ENCODE measurements around the gene ADORA3. TPM values are rescaled to one million over a fixed set of nuclear protein-coding genes. Genes with fewer than 3 reads are reported as not detected.

Gene ADORA3
- total and polyA plus RNA-seq, 2 of the 8 experiments (the other 6 are each of a cell fraction or from before 2014, with no cell fraction given), result 0.03 TPM; not detected in 1

DNA sequence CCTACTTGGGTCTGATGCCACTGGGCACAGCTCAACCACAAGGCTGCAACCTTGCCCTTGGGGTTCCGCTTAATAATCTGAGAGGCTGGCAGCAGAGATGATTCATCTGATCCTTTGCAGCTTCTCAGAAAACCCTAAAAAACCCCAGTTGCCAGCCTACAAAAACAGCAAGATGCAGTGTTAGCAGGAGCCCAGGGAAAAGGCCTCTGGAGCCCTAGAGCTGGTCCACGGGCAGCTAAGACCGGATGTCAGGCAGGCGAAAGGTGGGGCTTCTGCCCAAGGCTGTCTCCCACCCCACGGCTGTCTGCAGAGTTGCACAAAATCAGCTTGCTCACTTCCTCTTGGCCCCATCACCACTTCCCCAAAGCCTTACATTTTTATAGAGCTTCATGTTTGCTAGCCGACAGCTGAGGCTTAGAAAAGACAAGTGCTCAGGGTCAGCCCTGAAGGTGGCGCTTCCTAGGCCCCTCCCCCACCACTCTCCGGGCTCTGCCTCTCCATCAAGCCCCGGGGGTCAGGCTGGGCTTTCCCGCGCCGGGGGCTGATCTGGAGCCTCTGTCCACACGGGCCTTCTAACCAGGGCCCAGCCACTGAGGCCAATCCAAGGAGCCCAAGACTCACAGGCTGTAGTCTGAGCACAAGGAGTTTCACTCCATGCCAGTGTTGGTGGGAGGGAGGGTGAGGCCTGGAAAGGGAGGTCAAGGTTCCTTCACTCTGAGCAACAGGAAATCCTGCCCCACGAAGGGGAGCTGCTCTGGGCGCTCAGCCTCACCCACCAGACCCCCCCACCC, 4.2 kb upstream of the ADORA3 start:
- Histone ChIP-seq H3K4me2 (ENCODE audit: insufficient read depth in 1 of 2, low read depth in 2 of 2, low read length in 2 of 2) (peak overlapping the region; percentile 29 to 83; a peak in 3 of 4 replicates), H2BK5ac (ENCODE audit: low read depth, low read length) (peak overlapping the region; percentile 89), H3K56ac (replicated peaks; ENCODE audit: insufficient read length, low read depth, low read length) (peak overlapping the region; percentile 5), H3K23me2 (ENCODE audit: low read depth, low read length) (no peaks in the 10 kb centered on the region; the same call in 1 of the 2 replicates), H2BK15ac (ENCODE audit: low read length) (no peak overlapping the region), H2AK5ac (ENCODE audit: low read depth, low read length) (no peak overlapping the region), H3K23ac (ENCODE audit: insufficient read length) (no peak overlapping the region), H4K5ac (ENCODE audit: insufficient read length, low read depth, low read length) (peak overlapping the region; percentile 55), H3K4me3 (ENCODE audit: extremely low read depth in 1 of 4, insufficient read depth in 2 of 4, low read depth in 3 of 4, low read length in 4 of 4) (peak overlapping the region; percentile 6 to 59 (median 38); a peak in 7 of 8 replicates), H2BK20ac (ENCODE audit: low read length) (peak overlapping the region; percentile 6; the same call in 1 of the 2 replicates), H3K27me3 (replicated peaks in 1 of 4; ENCODE audit: control insufficient read depth in 3 of 4, extremely low read depth in 1 of 4, insufficient read depth in 3 of 4, low read length in 3 of 4) (no peaks in the 10 kb centered on the region; a peak in 1 of 7 replicates), H3K4me1 (replicated peaks in 1 of 4; ENCODE audit: control insufficient read depth in 3 of 4, insufficient read depth in 4 of 4, low read length in 3 of 4) (peaks cover 0 to 9% (median 3%) of the 10 kb centered on the region in 4 experiments; a peak in 5 of 7 replicates), H3K79me1 (ENCODE audit: low read depth, low read length) (no peaks in the 10 kb centered on the region), H3K18ac (ENCODE audit: extremely low read depth, low read length) (peak overlapping the region; percentile 93), H4K8ac (ENCODE audit: extremely low read depth, insufficient read depth, low read length) (peak overlapping the region; percentile 72; the same call in 1 of the 2 replicates), H4K91ac (replicated peaks; ENCODE audit: insufficient read length, low read length) (peak overlapping the region; percentile 45), H3K14ac (ENCODE audit: insufficient read length) (no peak overlapping the region), H3K27ac (ENCODE audit: low read depth, low read length) (peak overlapping the region; percentile 67; the same call in 1 of the 2 replicates), H3K9me3 (ENCODE audit: insufficient read depth in 2 of 2, low read depth in 1 of 2, low read length in 1 of 2) (no peaks in the 10 kb centered on the region), H2BK12ac (ENCODE audit: low read depth, low read length) (peak overlapping the region; percentile 92), H3K79me2 (ENCODE audit: control insufficient read depth in 1 of 2, insufficient read depth in 2 of 2, low read length in 2 of 2) (no peaks in the 10 kb centered on the region), H3K9ac (replicated peaks in 1 of 4; ENCODE audit: extremely low read depth in 1 of 4, low read depth in 3 of 4, low read length in 3 of 4) (peak overlapping the region in 2 of 4 experiments; percentile 25 to 54; a peak in 2 of 7 replicates), H4K20me1 (replicated peaks in 1 of 2; ENCODE audit: control insufficient read depth in 1 of 2, insufficient read depth in 2 of 2, low read length in 2 of 2) (no peaks in the 10 kb centered on the region), H3K36me3 (ENCODE audit: control insufficient read depth in 2 of 4, insufficient read depth in 4 of 4, low read length in 3 of 4) (no peaks in the 10 kb centered on the region), H3K4ac (replicated peaks; ENCODE audit: insufficient read length, low read depth, low read length) (peak overlapping the region; percentile 75), H2BK120ac (replicated peaks; ENCODE audit: low read depth, low read length) (no peak overlapping the region), H2AFZ (ENCODE audit: low read length) (peak overlapping the region; percentile 99)
- POLR2A ChIA-PET (ENCODE audit: partially characterized antibody), result interaction anchor here (0.5 to 1.9 kb wide), 13 partner anchors 9 to 1232 kb away, joined by 3 to 6 read pairs (median 4); partner anchors contain the start of genes RAP1A and WDR77
- CTCF ChIA-PET (ENCODE audit: partially characterized antibody), result interaction anchor here (0.6 to 3.6 kb wide), 63 partner anchors 9 to 344 kb away, joined by 3 to 33 read pairs (median 6); partner anchors contain the start of genes DDX20 and RAP1A
- no peak for FAIRE-seq
- WGBS, 2 experiments (ENCODE audit: extremely low coverage in 1 of 2, insufficient coverage in 1 of 2, insufficient read length in 1 of 2, insufficient replicate concordance in 2 of 2, low coverage in 1 of 2, low lambda C conversion rate in 2 of 2, missing lambda C conversion rate in 1 of 2), result 28% methylated on average over 14 of the region's 15 CpGs; no CpG with 5 or more reads in 1 of the 2 experiments
- DNase-seq (ENCODE audit: low read depth in 1 of 2, low spot score in 2 of 2), result peak; percentile 27 to 90
- no peak for TF ChIP-seq MAFK (IDR thresholded peaks at IDR 0.05; ENCODE audit: low read depth, low read length)
- TF ChIP-seq RAD21 (IDR thresholded peaks at IDR 0.05 in 1 of 2, conservative IDR thresholded peaks at IDR 0.05 in 1 of 2; ENCODE audit: low read depth in 2 of 2, low read length in 2 of 2), result peak; percentile 19 to 20; a peak in 1 of 4 replicates
- no peak for TF ChIP-seq CHD2 (IDR thresholded peaks at IDR 0.05; ENCODE audit: low read length)
- TF ChIP-seq, protein P1, sequence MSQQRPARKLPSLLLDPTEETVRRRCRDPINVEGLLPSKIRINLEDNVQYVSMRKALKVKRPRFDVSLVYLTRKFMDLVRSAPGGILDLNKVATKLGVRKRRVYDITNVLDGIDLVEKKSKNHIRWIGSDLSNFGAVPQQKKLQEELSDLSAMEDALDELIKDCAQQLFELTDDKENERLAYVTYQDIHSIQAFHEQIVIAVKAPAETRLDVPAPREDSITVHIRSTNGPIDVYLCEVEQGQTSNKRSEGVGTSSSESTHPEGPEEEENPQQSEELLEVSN (IDR thresholded peaks at IDR 0.05), result peak; percentile 70
- TF ChIP-seq, protein P2, sequence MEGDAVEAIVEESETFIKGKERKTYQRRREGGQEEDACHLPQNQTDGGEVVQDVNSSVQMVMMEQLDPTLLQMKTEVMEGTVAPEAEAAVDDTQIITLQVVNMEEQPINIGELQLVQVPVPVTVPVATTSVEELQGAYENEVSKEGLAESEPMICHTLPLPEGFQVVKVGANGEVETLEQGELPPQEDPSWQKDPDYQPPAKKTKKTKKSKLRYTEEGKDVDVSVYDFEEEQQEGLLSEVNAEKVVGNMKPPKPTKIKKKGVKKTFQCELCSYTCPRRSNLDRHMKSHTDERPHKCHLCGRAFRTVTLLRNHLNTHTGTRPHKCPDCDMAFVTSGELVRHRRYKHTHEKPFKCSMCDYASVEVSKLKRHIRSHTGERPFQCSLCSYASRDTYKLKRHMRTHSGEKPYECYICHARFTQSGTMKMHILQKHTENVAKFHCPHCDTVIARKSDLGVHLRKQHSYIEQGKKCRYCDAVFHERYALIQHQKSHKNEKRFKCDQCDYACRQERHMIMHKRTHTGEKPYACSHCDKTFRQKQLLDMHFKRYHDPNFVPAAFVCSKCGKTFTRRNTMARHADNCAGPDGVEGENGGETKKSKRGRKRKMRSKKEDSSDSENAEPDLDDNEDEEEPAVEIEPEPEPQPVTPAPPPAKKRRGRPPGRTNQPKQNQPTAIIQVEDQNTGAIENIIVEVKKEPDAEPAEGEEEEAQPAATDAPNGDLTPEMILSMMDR (IDR thresholded peaks at IDR 0.05; ENCODE audit: control extremely low read depth in 1 of 3, insufficient read depth in 1 of 3, low read depth in 1 of 3, low read length in 3 of 3), result peak; percentile 35 to 38 (median 36)
- 0 out of 3 replicates have a peak, but pooled peaks of 1 of the 2 experiments have one; percentile 10 for TF ChIP-seq POLR2A (IDR thresholded peaks at IDR 0.05; ENCODE audit: control extremely low read depth in 1 of 2, low read depth in 2 of 2, low read length in 2 of 2)
- TF ChIP-seq GABPA (IDR thresholded peaks at IDR 0.05; ENCODE audit: borderline replicate concordance, insufficient read depth, low read length), result no peak

All from H1 (cell line).